Activated CD8-positive, alpha-beta memory T cell treated with anti-CD3 and anti-CD28 coated beads, Interleukin-2, amount 50 U/mL, for 1 hour (primary cell): Measurements from ENCODE around the gene LIN28B.
"Not testable (repeated sequence)": the region's sequence is repeated elsewhere in the genome, so short reads cannot be mapped to it uniquely, and the experiment has no call there.

Experiments used
- DNase-seq: peaks from one replicate; pipeline ENCODE4 v3.0.0-alpha.2; 2020; ENCODE audit errors: extremely low read depth

Gene LIN28B

GRCh38 chr6:105013459-105013858, 56.6 kb downstream of the LIN28B start:
- DNase-seq = not testable (repeated sequence)

DNA sequence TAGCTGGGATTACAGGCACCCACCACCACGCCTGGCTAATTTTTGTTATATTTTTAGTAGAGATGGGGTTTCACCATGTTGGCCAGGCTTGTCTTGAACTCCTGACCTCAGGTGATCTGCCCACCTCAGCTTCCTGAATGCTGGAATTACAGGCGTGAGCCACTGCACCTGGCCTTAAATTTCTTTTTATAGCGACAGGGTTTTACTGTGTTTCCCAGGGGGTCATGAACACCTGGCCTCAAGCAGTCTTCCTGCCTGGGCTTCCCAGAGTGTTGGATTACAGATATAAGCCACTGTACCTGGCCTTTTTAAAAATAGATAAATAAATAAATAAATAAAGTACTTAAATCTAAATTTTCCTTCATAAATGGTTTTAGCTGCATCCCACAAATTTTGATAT, 57.5 kb downstream of the LIN28B start:
- no peak for DNase-seq

DNA sequence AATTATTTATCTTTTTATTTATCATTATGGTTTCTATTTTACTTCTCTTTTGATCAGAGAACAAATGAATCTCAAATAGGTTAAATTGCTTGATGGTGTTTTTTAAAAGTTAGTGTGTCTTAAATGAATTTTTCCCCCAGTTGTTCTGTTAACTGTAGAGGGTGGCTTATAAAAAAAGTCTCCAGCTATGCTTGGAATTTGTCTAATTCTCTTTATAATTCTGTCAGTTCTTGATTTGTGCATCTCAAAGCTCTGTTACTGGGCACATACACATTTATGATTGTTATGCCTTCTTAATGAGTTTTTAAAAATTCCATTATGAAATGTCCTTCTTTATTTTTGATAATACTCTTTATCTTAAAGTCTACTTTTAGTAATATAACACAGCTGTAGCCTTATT, 58.0 kb downstream of the LIN28B start:
- DNase-seq = no peak

GRCh38 chr6:105015482-105015881, 58.6 kb downstream of the LIN28B start:
- DNase-seq = no peak

DNA sequence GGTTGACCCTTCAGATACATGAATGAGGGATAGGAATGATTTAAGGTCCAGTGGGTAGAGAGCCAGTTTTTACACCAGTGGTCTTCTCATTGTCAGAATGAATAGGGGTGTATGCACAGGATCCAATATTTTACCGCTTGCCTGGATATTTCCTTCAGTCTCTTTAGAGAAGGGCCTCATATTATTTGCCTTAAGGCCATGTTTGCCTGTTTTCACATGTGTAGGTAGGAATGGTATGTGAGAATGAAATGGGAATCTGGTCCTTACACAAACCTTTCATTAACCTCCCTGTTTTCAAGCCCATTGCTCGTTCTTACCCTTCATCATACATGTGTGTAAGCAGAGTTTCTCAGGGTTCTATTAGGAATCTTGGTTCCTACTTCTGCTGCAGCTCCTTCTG, 62.4 kb downstream of the LIN28B start:
- DNase-seq = no peak

GRCh38 chr6:105021399-105021798, 64.5 kb downstream of the LIN28B start:
- DNase-seq = no peak

DNA sequence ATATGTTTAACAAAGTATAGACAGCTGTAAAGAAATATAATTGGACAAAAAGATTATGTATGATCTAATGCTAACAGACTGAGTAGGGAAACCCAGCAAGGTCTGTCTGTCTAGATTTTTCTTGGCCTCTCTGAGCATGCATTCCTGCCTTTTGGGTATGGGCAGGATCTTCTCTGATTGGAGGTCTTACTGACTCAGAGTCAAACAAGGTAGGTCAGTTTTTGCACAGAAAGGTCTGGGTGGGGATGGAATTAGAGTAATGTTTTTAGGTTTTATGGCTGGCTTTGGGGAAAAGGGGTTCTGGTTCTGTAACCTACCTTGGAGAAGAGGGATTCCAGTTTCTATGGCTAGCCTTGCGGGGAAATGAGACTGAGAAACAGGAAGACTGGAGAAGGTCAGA, 65.5 kb downstream of the LIN28B start:
- DNase-seq = no peak

- DNase-seq = no peak
These were observed 67.9 kb downstream of the LIN28B start for GRCh38 chr6:105024803-105025202.

DNA sequence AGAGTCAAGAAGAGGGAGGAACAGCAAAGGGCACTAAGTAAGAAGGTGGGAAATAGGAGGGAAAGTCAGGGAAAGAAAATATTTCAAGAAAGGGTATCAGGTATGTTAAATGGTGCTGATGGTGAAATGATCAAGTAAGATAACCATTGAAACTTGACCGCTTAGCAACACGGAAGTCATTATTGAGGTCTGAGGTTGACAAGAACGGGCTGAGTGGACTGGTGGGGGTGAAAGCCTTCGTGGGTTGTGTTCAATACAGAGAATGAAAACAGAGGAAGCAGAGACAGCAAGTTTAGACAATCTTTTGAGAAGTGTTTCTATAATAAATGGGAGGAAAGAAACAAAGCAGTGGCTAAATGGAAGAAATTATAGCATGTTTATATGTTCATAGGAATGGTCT, 72.0 kb downstream of the LIN28B start:
- DNase-seq = no peak

DNA sequence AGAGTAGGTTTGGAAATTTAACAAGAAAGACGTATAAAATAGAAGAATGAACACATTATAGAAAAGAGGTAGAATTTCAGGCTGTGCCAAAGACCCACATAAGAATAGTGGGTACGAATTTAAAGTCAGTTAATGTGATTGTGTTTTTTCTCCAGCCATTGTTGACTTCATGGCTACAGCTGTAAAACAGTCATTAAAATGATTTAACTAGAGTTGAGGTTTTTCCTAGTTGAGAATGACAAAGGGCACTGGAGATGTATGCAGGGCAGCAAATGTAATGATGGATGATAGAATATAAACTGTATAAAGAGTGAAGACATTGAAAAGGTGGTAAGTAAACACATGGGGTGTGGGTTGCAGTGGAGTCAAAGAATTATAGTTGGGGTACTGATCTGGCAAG, 72.7 kb downstream of the LIN28B start:
- no peak for DNase-seq

- DNase-seq = no peak
These were observed 77.6 kb downstream of the LIN28B start for GRCh38 chr6:105034470-105034869.

DNA sequence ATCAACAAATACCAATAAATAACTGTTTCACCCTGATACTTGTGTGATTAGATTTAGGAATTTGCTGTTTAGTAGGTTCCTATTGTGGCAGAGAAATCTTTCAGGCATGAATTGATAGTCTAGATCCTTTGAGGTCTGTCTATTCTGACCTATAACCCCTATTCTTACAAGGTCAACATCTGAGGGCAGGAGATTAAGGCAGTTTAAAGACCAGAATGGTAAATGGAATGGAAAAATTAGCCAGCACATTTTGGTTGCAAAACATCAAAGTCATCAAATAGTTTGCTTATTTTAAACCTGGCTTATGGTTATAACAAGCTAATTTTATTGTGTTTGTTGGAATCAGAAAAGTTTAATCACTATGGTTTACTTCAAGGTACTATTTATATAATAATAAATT, 78.4 kb downstream of the LIN28B start:
- no peak for DNase-seq

DNA sequence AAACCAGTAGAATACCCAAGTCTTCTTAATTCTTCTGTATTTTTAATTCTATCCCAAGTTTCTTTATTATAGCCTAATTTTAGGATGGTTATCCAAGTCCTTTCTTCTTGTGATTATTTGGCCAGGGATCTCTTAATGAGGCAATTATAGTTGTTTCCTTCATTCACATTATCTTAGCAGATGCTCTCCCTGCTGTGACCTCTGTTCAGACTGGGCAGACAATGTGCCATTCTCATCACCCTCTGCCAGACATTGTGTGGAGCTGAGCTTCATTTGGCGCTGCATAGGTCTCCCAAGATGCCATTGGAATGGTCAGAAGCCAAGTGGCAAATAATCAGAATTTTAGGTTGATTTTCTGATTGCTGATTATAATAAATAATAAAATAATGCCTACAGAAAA, 79.4 kb downstream of the LIN28B start:
- DNase-seq = no peak

DNA sequence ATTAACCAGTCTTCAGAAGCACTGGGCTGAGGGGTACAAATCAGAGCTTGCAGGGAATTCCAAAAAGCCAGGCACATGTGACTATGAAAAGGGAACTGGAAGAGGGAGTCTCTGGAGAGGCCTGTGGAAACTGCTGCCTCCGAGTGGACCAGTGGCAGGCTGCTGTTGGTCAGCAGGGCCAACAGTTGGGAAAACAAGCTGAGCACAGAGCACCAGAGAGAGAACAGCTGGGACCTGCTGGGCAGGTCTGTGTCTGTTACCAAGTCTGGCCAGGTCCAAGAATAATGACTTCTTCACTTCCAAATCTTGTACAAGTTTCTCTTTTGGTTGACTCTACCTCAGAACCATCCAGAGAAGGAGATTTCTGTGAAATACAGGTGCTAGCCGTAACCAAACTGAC, 81.4 kb downstream of the LIN28B start:
- no peak for DNase-seq

DNA sequence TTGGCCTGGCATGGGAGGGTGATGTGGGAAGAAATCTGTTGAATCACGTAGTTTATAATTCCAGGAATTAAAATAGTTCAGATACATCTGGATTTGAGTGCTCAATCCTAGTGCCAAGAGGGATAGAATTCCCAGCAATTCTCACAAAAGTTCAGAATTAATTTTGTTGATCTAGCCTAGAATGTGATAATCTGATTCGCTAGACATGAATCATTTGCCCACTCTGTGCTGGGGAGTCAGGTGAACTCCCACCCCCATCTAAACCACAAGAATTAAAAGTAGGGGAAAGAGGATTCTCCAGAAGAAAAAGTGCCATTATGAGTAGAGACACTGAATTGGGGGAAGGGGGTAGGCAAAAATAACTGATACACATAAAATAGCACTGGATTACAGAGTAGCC, 85.0 kb downstream of the LIN28B start:
- no peak for DNase-seq

GRCh38 chr6:105042648-105043047, 85.7 kb downstream of the LIN28B start:
- DNase-seq = no peak

DNA sequence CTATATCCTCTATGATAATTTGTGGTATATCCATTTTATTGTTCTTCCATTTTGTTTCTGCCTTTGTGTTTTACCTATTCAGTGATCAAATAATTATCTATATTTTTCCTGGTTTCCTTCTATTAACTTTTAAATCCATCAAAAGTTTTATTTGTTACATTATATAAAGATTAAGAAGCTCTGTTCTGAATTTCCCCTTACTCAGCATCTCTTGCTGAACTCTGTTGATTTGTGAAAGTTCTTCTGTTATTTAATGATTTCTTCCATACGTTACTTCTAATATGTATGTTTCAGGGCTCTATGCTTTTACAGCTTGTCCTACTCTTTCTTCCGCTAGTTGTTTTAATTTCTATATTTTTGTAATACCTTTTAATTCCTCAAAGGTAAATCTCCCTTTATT, 87.1 kb downstream of the LIN28B start:
- DNase-seq = no peak

DNA sequence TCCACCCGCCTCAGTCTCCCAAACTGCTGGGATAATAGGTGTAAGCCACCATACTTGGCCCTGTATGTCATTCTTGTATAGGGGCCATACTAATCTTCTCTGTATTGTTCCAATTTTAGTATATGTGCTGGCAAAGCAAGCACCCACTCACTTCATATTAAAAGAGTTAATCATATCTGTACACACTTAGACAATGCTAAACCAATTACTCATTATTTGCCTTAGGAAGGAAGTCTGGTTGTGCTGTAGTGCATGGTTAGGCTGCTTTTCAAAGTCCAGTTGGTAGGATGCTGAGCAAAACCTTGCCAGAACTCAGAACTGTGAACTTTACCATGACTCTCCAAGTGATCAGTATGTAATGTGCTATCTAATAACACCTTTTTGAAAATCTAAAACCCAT, 88.6 kb downstream of the LIN28B start:
- no peak for DNase-seq

GRCh38 chr6:105051941-105052471, 95.1 kb downstream of the LIN28B start:
- no peak for DNase-seq

GRCh38 chr6:105056646-105057045, 99.7 kb downstream of the LIN28B start:
- DNase-seq = no peak

- DNase-seq = no peak
These were observed 100.3 kb downstream of the LIN28B start for GRCh38 chr6:105057160-105057559.

- no peak for DNase-seq
These were observed 101.4 kb downstream of the LIN28B start for GRCh38 chr6:105058316-105058715.

DNA sequence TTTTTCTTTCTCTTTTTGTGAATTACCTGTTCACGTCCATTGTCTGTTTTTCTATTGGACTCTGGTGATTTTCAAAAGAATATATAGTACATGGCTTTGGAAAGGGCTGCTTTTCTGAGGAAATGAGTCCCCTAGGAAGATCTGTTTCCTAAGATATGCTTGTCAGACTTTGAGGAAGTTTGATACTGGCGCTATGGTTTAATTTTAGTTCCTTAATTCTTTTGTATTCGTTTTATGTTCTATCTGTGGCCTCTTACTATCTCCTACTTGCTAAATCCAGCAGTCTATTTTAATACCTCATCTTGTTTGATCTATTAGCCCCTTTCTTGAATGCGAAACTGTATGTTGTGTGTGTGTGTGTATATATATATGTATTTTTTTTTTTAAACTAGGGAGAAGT, 101.9 kb downstream of the LIN28B start:
- DNase-seq = no peak

DNA sequence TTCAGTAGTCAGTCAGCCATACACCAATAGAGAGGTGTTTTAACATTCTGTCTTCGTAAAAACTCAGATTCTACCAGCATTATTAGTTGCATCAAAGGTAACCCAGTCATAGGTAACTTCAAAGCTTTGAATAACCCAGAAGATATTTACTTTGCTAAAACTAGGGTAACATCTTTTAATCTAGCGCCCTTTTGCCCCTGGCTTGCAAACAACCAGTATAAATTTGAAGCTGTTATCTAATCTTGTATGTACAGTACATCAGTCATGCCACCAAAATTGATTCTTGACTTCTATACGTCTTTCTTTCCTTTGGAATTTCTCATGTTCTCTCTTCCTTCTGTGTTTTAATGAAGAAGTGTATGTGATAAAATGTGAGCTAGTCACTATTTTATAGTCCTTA, 109.3 kb downstream of the LIN28B start:
- no peak for DNase-seq

DNA sequence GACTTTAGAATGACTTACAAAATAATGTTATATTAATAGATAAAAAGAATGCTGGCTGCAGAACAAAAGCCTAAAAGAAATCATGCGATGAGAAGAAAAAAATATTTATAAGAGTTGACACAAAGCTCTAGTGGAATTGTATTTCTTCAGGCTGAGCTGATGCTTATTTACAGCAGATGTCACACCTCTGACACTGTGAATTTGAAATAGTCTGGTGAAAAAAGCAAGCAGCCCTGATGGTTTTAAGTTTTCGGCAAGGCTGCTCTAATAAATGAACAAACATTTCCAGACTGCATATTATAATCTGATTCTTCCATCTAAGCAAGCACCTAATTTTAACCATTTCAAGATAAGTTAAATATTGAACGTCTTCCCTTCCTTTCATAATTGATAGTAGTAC, 109.9 kb downstream of the LIN28B start:
- DNase-seq = no peak
